Measurements from ENCODE around the gene TRMT44. TPM values are rescaled to one million over a fixed set of nuclear protein-coding genes. Genes with fewer than 3 reads are reported as not detected.

The TRMT44 gene
- total RNA-seq, 1 experiment from 2014 or later: 15.3 TPM

- Histone ChIP-seq H3K79me2 (ENCODE audit: low read length) (peaks cover 37% of the 10 kb centered on the region), H3K9ac (ENCODE audit: low read length) (no peak overlapping the region), H3K36me3 (ENCODE audit: low read depth, low read length) (no peaks in the 10 kb centered on the region), H3K4me2 (ENCODE audit: low read length) (no peak overlapping the region), H2AFZ (ENCODE audit: low read length) (no peak overlapping the region), H4K20me1 (ENCODE audit: low read length) (0 out of 2 replicates have a peak, but pooled peaks cover under 1% of the 10 kb centered on the region), H3F3A (ENCODE audit: low read length, unreplicated experiment) (no peaks in the 10 kb centered on the region), H3K9me3 (ENCODE audit: low read length) (no peaks in the 10 kb centered on the region), H3K9me2 (replicated peaks; ENCODE audit: low read length) (no peaks in the 10 kb centered on the region), H3K4me1 (ENCODE audit: insufficient read depth, low read length) (peaks cover 13% of the 10 kb centered on the region), H3K4me3 (ENCODE audit: low read length) (no peak overlapping the region), H3K27me3 (ENCODE audit: low read length) (no peaks in the 10 kb centered on the region), H3K27ac (ENCODE audit: low read length) (no peak overlapping the region)
- ATAC-seq (no peak), DNase-seq (no peak)
- no peak for TF ChIP-seq EZH2phosphoT487 (IDR thresholded peaks at IDR 0.05; ENCODE audit: borderline replicate concordance, low read length)
- ChIA-PET CTCF (no interaction called here), POLR2A (ENCODE audit: unreplicated experiment) (no interaction called here)
- intact Hi-C loops (cut with micrococcal nuclease): no loop called here
- no TSS peak for BruUV-seq (replicated peaks)
Measured at GRCh38 chr4:8437281-8437680, 3.3 kb upstream of the TRMT44 start.

GRCh38 chr4:8438743-8439142, 1.8 kb upstream of the TRMT44 start:
- no peak for DNase-seq
- no peaks in the 10 kb centered on the region for H3K9me2 ChIP-seq (replicated peaks; ENCODE audit: low read length)
- H3K9ac ChIP-seq (ENCODE audit: low read length): no peak overlapping the region
- no TSS peak for BruUV-seq (replicated peaks)
- ChIA-PET POLR2A (ENCODE audit: unreplicated experiment) (no interaction called here), CTCF (no interaction called here)
- H3K79me2 ChIP-seq (ENCODE audit: low read length): peaks cover 52% of the 10 kb centered on the region
- peaks cover 11% of the 10 kb centered on the region; the same call in 1 of the 2 replicates for H4K20me1 ChIP-seq (ENCODE audit: low read length)
- intact Hi-C loops (cut with micrococcal nuclease): no loop called here
- no peaks in the 10 kb centered on the region for H3K36me3 ChIP-seq (ENCODE audit: low read depth, low read length)
- 0 out of 2 replicates have a peak, but pooled peaks have one; percentile 12 for ATAC-seq
- H2AFZ ChIP-seq (ENCODE audit: low read length): no peak overlapping the region
- no peaks in the 10 kb centered on the region for H3F3A ChIP-seq (ENCODE audit: low read length, unreplicated experiment)
- no peaks in the 10 kb centered on the region for H3K9me3 ChIP-seq (ENCODE audit: low read length)
- H3K4me2 ChIP-seq (ENCODE audit: low read length): peak overlapping the region; percentile 98
- H3K27ac ChIP-seq (ENCODE audit: low read length): no peak overlapping the region
- H3K4me3 ChIP-seq (ENCODE audit: low read length): peak overlapping the region; percentile 29; the same call in 1 of the 2 replicates
- no peaks in the 10 kb centered on the region for H3K27me3 ChIP-seq (ENCODE audit: low read length)
- peaks cover 23% of the 10 kb centered on the region for H3K4me1 ChIP-seq (ENCODE audit: insufficient read depth, low read length)
- TF ChIP-seq CTCF (conservative IDR thresholded peaks at IDR 0.05; ENCODE audit: low read depth, low read length) (no peak), EZH2phosphoT487 (IDR thresholded peaks at IDR 0.05; ENCODE audit: borderline replicate concordance, low read length) (no peak), EZH2 (IDR thresholded peaks at IDR 0.05; ENCODE audit: low read length, unreplicated experiment) (no peak)

- H3K9me3 ChIP-seq (ENCODE audit: low read length): no peaks in the 10 kb centered on the region
- ATAC-seq (peak; percentile 55), DNase-seq (peak; percentile 47)
- ChIA-PET CTCF (no interaction called here), POLR2A (ENCODE audit: unreplicated experiment) (no interaction called here)
- no peaks in the 10 kb centered on the region for H3K27me3 ChIP-seq (ENCODE audit: low read length)
- H3K27ac ChIP-seq (ENCODE audit: low read length): no peak overlapping the region
- intact Hi-C loops (cut with micrococcal nuclease): no loop called here
- H3K36me3 ChIP-seq (ENCODE audit: low read depth, low read length): no peaks in the 10 kb centered on the region
- no TSS peak for BruUV-seq (replicated peaks)
- H3K79me2 ChIP-seq (ENCODE audit: low read length): peaks cover 56% of the 10 kb centered on the region
- peaks cover 11% of the 10 kb centered on the region; the same call in 1 of the 2 replicates for H4K20me1 ChIP-seq (ENCODE audit: low read length)
- H2AFZ ChIP-seq (ENCODE audit: low read length): no peak overlapping the region
- H3K9ac ChIP-seq (ENCODE audit: low read length): no peak overlapping the region
- peak overlapping the region; percentile 100; the same call in 1 of the 2 replicates for H3K4me3 ChIP-seq (ENCODE audit: low read length)
- no peaks in the 10 kb centered on the region for H3K9me2 ChIP-seq (replicated peaks; ENCODE audit: low read length)
- no peak for TF ChIP-seq EZH2 (IDR thresholded peaks at IDR 0.05; ENCODE audit: low read length, unreplicated experiment)
- no peak for TF ChIP-seq CTCF (conservative IDR thresholded peaks at IDR 0.05; ENCODE audit: low read depth, low read length)
- TF ChIP-seq EZH2phosphoT487 (IDR thresholded peaks at IDR 0.05; ENCODE audit: borderline replicate concordance, low read length): no peak
- no peaks in the 10 kb centered on the region for H3F3A ChIP-seq (ENCODE audit: low read length, unreplicated experiment)
- H3K4me1 ChIP-seq (ENCODE audit: insufficient read depth, low read length): peaks cover 23% of the 10 kb centered on the region
- H3K4me2 ChIP-seq (ENCODE audit: low read length): peak overlapping the region; percentile 98
Measured at GRCh38 chr4:8439168-8439567, 1.4 kb upstream of the TRMT44 start.

Data from PC-3 (cell line).